IMR-90 (cell line): ENCODE results near the gene EFNA5.

Experiments
- CTCF ChIP-seq: conservative IDR thresholded peaks from 2 replicates; pipeline ENCODE4 v1.5.1; 2012; ENCODE audit warnings: mild to moderate bottlenecking, low read depth, low read length, improper control_type of control experiment
- MAFK ChIP-seq: IDR thresholded peaks from 2 replicates; pipeline ENCODE4 v1.6.1; 2012; ENCODE audit warnings: low read depth, low read length, improper control_type of control experiment
- MXI1 ChIP-seq: IDR thresholded peaks from 2 replicates; pipeline ENCODE4 v1.6.1; 2012; ENCODE audit warnings: low read depth, mild to moderate bottlenecking, low read length, moderate library complexity, borderline replicate concordance
- POLR2A ChIP-seq: IDR thresholded peaks from 2 replicates; pipeline ENCODE4 v1.6.1; 2012; ENCODE audit warnings: mild to moderate bottlenecking, low read depth, low read length
- RCOR1 ChIP-seq: IDR thresholded peaks from 2 replicates; pipeline ENCODE4 v1.6.1; 2012; ENCODE audit warnings: mild to moderate bottlenecking, low read length, improper control_type of control experiment; ENCODE audit not compliant: insufficient replicate concordance
- RFX5 ChIP-seq: IDR thresholded peaks from 2 replicates; pipeline ENCODE4 v1.8.0; 2012; ENCODE audit warnings: low read depth, mild to moderate bottlenecking, low read length, moderate library complexity

- TF ChIP-seq POLR2A (no peak), CTCF (no peak), RCOR1 (no peak), RFX5 (no peak), MXI1 (no peak), MAFK (no peak)
Measured at GRCh38 chr5:107712359-107712870, 41.7 kb upstream of the EFNA5 start.
